Bronchial epithelial cell (primary cell): ENCODE measurements around the gene IPPK. TPM values are rescaled to one million over a fixed set of nuclear protein-coding genes. Genes with fewer than 3 reads are reported as not detected.

Source experiments
- DNase-seq: peaks from one replicate; pipeline ENCODE4 v3.0.0-alpha.2; 2010; ENCODE audit warnings: low read depth
- FAIRE-seq: peaks from 2 replicates; lab custom pipeline; 2011; peaks lifted over from hg19 to GRCh38; lab: Jason Lieb, UNC
- H3K27me3 ChIP-seq: 2 replicates; pipeline ENCODE4 v1.5.1; 2011; ENCODE audit warnings: low read length; ENCODE audit not compliant: control insufficient read depth, insufficient read depth
- H3K36me3 ChIP-seq: 2 replicates; pipeline ENCODE4 v1.5.1; 2011; ENCODE audit warnings: low read length; ENCODE audit not compliant: control insufficient read depth, insufficient read depth
- H3K4me3 ChIP-seq: 2 replicates; pipeline ENCODE4 v1.5.1; 2011; ENCODE audit warnings: mild to moderate bottlenecking, low read depth, low read length, control low read depth
- total RNA-seq: library from RNA; depleted of rRNA; stranded (reverse); fragments of >200 nt; gene quantifications from 2 replicates; pipeline ENCODE4 v1.2.1, GENCODE V29; 2014
- TF ChIP-seq, protein P1 (sequence below): IDR thresholded peaks from 2 replicates; pipeline ENCODE4 v1.5.1; 2011; ENCODE audit warnings: mild to moderate bottlenecking, moderate library complexity, low read length, control low read depth, inconsistent platforms; ENCODE audit not compliant: insufficient read depth, severe bottlenecking

IPPK gene
- total RNA-seq, 1 donor from 2014 or later = 27.6 TPM

DNA sequence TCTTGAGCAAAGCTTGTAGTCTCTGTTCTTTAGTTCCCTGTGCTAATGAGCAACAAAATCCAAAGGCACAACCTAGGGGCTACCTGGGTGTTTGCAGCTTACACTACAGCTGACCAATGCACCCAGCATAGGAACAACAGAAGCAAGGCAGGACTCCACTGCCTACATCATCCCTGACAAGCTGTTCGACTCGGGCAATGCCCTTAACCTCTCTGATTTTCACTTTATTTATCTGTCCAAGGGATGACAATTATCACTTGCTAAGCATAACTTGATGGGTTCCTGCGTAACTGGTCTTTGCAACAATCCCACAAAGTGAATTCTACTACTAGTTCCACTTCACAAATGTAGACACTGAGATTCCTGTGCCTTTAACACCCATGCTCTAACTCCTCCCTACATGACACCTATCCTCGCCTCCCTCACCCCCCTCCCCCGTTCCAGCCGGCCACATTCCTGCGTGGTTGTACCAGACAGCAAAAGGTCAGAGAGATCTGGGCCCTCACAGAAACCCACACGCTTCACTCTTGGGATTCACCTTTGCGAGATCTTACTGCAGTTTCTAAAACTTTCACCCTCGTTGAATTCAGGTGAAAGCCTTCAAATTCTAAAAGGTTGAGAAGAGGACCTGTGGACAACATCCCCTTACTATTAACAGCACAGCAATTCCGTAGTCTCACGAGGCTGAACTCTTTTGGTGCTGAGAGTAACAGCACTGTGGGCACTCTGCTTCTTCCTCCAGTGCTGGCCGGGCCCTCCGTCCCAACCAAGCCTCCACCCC lies 995 bp downstream of the IPPK start:
- H3K4me3 ChIP-seq = peak overlapping the region; percentile 87
- peak; percentile 36 for FAIRE-seq
- peaks cover 15% of the 10 kb centered on the region for H3K36me3 ChIP-seq
- TF ChIP-seq, protein P1, sequence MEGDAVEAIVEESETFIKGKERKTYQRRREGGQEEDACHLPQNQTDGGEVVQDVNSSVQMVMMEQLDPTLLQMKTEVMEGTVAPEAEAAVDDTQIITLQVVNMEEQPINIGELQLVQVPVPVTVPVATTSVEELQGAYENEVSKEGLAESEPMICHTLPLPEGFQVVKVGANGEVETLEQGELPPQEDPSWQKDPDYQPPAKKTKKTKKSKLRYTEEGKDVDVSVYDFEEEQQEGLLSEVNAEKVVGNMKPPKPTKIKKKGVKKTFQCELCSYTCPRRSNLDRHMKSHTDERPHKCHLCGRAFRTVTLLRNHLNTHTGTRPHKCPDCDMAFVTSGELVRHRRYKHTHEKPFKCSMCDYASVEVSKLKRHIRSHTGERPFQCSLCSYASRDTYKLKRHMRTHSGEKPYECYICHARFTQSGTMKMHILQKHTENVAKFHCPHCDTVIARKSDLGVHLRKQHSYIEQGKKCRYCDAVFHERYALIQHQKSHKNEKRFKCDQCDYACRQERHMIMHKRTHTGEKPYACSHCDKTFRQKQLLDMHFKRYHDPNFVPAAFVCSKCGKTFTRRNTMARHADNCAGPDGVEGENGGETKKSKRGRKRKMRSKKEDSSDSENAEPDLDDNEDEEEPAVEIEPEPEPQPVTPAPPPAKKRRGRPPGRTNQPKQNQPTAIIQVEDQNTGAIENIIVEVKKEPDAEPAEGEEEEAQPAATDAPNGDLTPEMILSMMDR = no peak
- DNase-seq = peak; percentile 63
- no peaks in the 10 kb centered on the region for H3K27me3 ChIP-seq

DNA sequence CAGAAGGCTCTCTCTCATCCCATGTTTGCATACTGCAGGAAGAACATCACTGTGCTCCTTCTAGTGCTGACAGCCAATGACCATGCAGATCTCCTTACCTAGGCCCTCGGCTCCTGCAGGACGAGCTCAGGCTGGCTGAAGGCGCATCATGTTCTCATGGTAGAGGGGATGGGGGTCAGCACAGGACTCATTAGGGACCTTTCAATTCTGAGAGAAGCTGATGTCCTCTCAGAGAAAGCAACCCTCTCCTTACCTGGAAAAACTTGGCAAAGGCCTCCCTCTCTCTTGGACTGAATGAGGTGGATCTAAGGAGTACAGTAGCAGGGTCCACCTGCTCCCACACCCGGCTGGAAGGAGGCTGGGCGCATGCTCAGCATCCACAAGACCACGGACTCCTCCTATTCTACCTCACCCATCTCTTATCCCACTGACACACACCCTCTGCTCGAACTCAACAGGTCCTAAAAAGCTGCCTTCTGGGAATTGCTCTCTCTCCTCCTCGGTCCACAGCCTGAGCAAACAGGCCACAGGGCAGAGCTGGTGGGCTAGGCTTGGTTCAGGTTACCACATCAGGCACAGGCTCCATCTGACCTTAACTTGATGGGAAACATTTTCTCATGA lies 2.9 kb downstream of the IPPK start:
- no peak overlapping the region for H3K4me3 ChIP-seq
- no peaks in the 10 kb centered on the region for H3K27me3 ChIP-seq
- peaks cover 19% of the 10 kb centered on the region for H3K36me3 ChIP-seq
- no peak for DNase-seq
- no peak for FAIRE-seq
- TF ChIP-seq, protein P1 = no peak

DNA sequence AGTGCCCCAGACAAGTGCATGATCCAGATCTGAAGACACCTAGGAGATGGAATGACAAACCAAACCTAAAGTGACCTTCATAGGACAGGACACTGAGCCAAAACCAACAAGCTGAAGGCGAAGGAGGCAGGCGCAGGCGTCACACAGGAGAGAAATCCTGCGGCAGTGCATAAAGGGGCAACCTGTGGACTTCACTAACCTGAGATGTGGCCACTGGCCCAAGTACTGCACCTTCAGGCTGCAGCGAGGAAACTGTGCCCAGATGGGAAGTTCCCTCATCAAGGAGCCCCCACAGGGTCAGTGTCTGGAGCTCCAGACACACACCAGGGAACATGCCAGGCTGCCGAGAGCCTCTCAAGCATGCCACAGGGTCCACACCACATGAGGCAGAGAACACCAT lies 3.7 kb downstream of the IPPK start:
- DNase-seq (no peak), FAIRE-seq (no peak)
- no peak overlapping the region for H3K4me3 ChIP-seq
- TF ChIP-seq, protein P1 = no peak
- H3K36me3 ChIP-seq = peaks cover 21% of the 10 kb centered on the region
- H3K27me3 ChIP-seq = no peaks in the 10 kb centered on the region

DNA sequence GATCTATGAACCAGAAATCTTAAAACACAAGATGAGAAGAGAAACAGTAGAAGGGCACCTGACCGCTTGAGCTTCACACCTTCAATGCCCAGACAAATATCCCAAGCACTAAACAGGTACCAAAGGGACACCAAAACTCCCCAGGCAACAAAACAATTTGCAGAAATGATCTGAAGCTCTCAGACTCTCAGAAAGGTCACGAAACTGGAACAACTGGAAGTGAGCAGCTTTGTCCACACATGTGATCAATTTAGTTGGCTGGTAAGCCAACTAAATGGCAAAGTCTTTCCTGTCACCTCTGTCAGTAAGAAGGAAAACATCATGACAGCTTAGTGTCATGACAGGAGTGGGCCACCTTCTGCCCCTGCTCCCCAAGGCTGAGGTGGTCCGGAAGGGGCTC lies 4.1 kb downstream of the IPPK start:
- FAIRE-seq (no peak), DNase-seq (no peak)
- Histone ChIP-seq H3K36me3 (peaks cover 23% of the 10 kb centered on the region), H3K27me3 (no peaks in the 10 kb centered on the region), H3K4me3 (no peak overlapping the region)
- TF ChIP-seq, protein P1 = no peak

DNA sequence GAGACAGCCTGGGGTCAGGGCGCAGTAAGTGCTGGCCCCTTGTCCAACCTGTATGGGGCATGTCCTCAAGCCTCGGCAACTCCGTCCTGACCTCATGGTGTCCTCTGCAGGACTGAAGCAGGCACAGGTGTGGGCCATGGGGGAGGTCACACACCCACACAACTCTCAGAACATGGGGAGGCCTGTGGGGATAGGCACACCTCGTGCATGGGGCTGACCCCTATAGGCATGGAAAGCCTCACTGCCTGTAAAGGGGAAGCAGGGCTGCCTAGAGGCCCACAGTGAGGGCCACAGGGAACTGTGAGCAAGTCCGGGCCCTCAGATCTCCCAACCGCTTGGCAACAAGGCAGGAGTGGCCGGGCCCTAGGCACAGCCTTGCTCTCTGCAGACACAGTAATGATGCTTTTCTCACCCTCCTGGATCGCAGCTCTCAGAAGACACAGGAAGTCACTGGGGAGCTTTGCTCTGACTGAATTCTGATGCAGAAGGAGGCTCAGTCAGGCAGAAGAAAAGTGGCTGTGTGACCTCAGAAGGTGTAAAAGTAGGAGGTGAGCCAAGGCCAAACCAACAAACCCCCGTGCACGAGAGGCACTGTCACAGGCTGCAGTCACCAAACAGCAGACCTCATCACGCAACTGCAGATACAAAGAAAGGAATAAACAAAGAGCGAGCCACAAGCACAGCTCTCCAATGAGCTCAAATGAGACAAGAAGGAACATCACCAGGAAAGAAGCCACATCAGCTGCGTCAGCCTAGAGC lies 5.4 kb downstream of the IPPK start:
- TF ChIP-seq, protein P1 = no peak
- DNase-seq (no peak), FAIRE-seq (no peak)
- H3K4me3 ChIP-seq = no peak overlapping the region
- H3K36me3 ChIP-seq = peaks cover 26% of the 10 kb centered on the region
- H3K27me3 ChIP-seq = no peaks in the 10 kb centered on the region
